ENCODE data around the gene GOLGA6L25.
"Not testable (repeated sequence)": the region's sequence is repeated elsewhere in the genome, so short reads cannot be mapped to it uniquely, and the experiment has no call there.

Gene GOLGA6L25

GRCh38 chr15:28553268-28553667 is at the start of gene GOLGA6L25:
GOLGA6L25 (plus strand) TSS chr15:28553568; CDS start chr15:28553629, 61 bp downstream.
- not testable (repeated sequence) for DNase-seq (ENCODE audit: low spot score)

GRCh38 chr15:28508217-28508889 is 45.0 kb upstream of the GOLGA6L25 start:
- DNase-seq (ENCODE audit: low spot score), result not testable (repeated sequence)

- not testable (repeated sequence) for DNase-seq (ENCODE audit: low spot score)
Observed at GRCh38 chr15:28514128-28514527, 39.2 kb upstream of the GOLGA6L25 start.

- DNase-seq (ENCODE audit: low spot score), result not testable (repeated sequence)
Observed at GRCh38 chr15:28515208-28515607, 38.2 kb upstream of the GOLGA6L25 start.

GRCh38 chr15:28532954-28533353 is 20.4 kb upstream of the GOLGA6L25 start, which contains the start of gene GOLGA8G:
GOLGA8G (minus strand) TSS chr15:28532971; CDS start chr15:28532909, 62 bp downstream.
- not testable (repeated sequence) for DNase-seq (ENCODE audit: low spot score)

GRCh38 chr15:28573351-28573750 is 20.0 kb downstream of the GOLGA6L25 start:
- DNase-seq (ENCODE audit: low spot score), result not testable (repeated sequence)

- DNase-seq (ENCODE audit: low spot score), result not testable (repeated sequence)
Observed at GRCh38 chr15:28588977-28589606, 35.7 kb downstream of the GOLGA6L25 start.

GRCh38 chr15:28589769-28590168 is 36.4 kb downstream of the GOLGA6L25 start:
- not testable (repeated sequence) for DNase-seq (ENCODE audit: low spot score)

GRCh38 chr15:28592395-28592794 is 39.0 kb downstream of the GOLGA6L25 start:
- not testable (repeated sequence) for DNase-seq (ENCODE audit: low spot score)

GRCh38 chr15:28593424-28594129 is 40.2 kb downstream of the GOLGA6L25 start:
- not testable (repeated sequence) for DNase-seq (ENCODE audit: low spot score)

GRCh38 chr15:28597471-28597870 is 44.1 kb downstream of the GOLGA6L25 start:
- DNase-seq (ENCODE audit: low spot score), result not testable (repeated sequence)

- not testable (repeated sequence) for DNase-seq (ENCODE audit: low spot score)
Observed at GRCh38 chr15:28598209-28598608, 44.8 kb downstream of the GOLGA6L25 start.

GRCh38 chr15:28602152-28602551 is 48.8 kb downstream of the GOLGA6L25 start:
- DNase-seq (ENCODE audit: low spot score), result not testable (repeated sequence)
